NOMO-1 treated with dmso at 0.1 percent for 144 hours (cell line): Measurements from ENCODE around the gene TTC7B.

Experiments used
- DNase-seq: peaks from one replicate; lab custom pipeline; 2025; ENCODE audit not compliant: unreplicated experiment; lab: John Stamatoyannopoulos, UW

Gene TTC7B

DNA sequence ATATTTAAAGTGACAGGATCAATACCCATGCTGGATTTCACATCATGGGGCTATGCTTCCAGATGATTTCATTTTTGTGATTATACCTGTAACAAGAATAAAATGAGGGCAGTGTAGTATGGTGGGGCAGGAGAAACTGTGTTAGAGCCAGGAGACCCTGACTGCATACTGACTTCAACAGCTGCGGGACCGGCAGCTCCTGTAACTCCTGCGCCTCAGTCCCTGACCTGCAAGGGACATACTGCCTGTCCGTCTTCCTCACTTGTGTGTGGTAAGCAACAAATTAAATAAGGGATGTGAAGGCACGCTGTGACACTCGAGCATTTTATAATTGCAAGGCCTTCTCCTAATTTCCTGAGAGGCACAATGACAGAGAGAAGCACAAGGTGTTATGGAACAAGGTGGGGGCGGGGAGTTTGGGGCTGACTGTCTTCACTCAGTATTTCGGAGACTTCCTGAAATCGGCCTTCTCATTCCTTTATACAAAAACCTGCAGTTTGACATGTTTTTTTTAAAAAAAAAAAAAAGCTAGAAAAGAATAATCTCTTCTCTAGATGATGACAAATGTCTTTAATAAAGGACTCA is 164.2 kb downstream of the TTC7B start:
- no peak for DNase-seq

- no peak for DNase-seq
These were observed 164.9 kb downstream of the TTC7B start for GRCh38 chr14:90651271-90651804.

GRCh38 chr14:90649557-90650135 is 166.6 kb downstream of the TTC7B start:
- no peak for DNase-seq

- DNase-seq = no peak
These were observed 167.1 kb downstream of the TTC7B start for GRCh38 chr14:90649083-90649482.

- DNase-seq = no peak
These were observed 167.8 kb downstream of the TTC7B start for GRCh38 chr14:90648421-90648820.

GRCh38 chr14:90647473-90648005 is 168.7 kb downstream of the TTC7B start:
- DNase-seq = peak; percentile 76

GRCh38 chr14:90645842-90646443 is 170.3 kb downstream of the TTC7B start:
- no peak for DNase-seq

DNA sequence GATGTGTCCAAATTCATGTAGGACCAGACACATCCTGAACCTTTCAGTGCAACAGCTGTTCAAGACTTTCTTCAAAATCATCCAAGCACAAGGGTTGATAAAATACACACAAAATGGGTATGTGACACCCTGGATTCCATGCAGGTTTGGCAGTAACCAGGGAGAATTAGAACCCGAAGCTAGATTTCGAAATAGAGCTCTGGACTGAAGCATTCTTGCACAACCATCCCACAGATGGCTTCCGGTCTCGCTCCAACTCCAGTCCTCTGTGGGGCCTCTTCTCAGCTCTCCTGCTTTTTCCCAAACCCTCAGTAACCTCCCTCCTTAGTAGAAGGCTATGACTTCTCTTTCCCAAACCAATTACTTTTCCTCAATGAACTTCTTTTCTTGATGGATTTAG is 171.3 kb downstream of the TTC7B start:
- DNase-seq = peak; percentile 52

DNA sequence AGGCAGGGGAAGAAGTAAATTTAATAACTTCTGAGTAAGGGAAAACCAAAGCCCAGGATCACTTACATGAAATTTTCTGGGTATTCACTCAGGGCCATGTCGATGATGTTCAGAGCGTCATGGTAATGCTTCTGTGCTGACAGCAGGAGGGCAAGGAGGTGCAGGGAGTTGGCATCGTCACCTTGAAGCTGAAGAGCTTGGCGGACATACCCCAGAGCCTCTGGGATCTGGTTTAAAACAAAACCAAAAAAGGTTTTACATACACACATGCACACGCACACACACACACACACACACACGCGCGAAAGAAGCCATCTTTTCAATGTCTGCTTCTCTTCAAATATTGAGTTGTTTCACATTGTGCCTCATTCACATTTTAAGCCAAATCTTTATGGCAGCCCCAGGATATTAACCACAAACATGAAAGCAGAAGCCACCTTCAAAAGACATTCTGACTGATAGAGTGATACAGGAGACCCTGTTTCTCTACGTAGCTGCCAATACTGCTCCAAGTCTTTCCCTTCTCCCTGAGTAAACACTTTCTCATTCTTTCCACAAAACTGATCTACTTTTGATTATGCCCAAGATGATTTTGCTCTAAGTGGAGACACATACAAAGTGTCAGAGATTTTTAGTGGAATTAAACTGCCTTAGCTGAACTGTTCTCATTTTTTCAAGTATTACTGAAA is 172.1 kb downstream of the TTC7B start:
- no peak for DNase-seq

DNA sequence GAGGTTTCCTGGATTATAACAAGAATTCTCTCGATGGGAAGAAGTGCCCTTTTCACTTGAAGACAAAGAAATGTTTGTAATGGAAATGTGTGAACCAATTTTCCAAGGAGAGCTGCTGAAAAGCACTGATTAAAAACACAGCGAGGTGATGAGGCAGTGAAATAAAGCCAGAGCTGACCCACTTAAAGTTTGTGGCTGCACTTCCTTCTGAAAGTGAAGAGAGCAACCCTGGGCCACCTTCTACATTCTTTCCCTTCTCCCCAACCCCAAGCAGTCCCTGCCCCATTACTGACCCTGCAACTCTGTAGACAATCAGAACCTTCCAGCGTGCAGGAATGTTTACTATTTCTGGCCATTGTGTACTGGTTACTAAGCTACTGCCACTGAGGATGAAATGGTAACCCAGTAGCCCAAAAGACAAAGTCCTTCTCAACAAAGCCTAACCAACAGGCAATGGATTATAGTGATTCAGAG is 173.9 kb downstream of the TTC7B start:
- no peak for DNase-seq

- no peak for DNase-seq
These were observed 174.5 kb downstream of the TTC7B start for GRCh38 chr14:90641615-90642243.

DNA sequence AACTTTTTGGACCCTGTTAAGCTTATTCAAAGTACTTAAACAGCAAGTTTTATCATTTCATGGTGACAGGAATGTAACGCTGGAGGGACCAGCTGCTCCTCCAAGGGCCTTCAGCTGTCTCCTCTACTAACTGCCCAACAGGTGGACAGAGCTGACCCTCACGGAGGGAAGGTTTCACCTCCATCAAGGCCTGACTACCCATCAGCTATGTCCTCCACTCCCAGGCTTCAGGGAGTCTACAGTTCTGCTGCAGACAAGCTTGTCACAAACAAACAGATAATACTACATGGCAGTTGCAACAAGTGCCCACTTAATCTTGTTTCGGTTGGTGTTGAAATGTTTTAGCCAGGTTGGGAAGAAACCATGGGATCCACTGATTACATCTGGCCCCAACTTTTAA is 175.1 kb downstream of the TTC7B start:
- DNase-seq = no peak

DNA sequence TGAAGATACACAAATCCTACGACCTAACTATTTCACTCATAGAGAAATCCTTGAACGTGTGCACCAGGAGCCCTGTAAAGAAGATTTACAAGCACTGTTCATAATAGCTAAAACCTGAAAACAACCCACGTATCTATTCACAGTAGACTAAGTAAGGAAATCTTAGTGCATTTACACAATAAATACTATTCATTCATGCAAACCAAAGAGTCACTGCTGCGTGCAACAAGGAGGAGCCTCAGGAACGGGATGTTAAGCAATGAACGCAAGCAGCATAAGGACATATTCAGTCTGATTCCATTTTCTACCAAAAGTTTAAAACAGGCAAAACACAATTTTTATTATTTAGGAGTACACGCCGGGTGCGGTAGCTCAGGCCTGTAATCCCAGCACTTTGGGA is 176.6 kb downstream of the TTC7B start:
- no peak for DNase-seq

GRCh38 chr14:90632871-90633270 is 183.4 kb downstream of the TTC7B start:
- no peak for DNase-seq

GRCh38 chr14:90632451-90632850 is 183.8 kb downstream of the TTC7B start:
- DNase-seq = no peak

DNA sequence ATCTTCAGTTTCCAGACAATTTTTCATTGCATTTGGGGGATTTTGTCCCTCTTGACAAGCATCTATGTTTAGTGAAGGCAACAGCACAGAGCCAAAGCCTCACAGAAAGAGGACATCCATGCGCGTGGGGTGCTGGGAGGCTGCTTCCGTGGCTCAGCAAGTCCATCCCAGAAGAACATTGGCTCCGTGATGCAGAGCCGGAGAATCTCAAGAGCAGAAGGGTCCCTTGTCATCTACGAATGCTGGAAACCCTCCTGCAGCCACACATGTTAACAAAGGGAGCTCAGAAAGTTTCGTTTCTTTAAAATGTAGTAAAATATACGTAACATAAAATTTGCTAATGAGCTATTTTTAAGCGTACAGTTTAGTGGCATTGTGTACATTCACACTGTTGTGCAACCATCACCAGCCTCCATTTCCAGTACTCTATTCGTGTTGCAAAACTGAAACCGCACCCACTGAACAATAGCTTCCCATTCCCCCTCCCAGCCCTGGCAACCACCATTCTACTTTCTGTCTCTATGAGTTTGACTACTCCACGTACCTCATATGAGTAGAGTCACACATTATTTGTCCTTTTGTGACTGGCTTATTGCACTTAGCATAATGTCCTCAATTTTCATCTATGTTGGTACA is 185.9 kb downstream of the TTC7B start:
- peak; percentile 89 for DNase-seq

DNA sequence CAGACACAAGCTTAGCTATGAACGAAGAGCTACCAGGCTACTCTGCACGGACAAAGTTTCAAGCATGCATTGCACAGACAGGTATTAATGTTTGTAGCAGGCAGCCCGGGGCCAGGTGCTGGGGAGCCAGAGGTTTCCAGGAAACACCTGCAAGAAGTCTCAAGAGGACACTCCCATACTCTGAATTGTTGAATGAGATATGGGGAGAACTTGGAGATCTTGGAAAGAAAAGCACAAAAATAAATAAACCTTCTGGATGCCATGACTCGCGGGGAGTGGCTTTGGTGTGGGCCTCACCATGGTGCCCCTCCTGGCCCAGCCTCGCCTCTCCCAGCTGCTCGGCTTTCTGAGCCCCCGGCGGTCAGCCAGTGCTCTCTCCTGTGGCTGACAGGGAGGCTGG is 186.8 kb downstream of the TTC7B start:
- no peak for DNase-seq

DNA sequence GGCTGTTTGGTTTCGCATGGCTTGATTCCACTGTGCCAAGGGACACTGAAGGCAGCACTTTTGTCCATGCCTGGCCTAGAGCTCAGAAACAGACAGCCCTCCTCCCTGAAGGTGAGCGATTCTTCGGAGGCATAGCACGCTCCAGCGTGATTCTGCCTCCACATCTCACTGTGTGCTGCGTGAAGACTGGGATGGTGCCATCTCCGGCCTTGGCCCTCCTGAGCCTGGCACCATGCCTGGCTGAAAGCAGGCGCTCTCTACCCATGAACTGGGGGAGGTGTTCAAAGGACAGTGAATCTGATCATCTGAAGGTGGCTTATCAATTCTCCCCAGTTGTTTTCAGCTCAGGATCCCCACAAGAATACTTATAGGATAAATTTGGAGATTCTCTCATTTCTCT is 187.4 kb downstream of the TTC7B start:
- no peak for DNase-seq

- no peak for DNase-seq
These were observed 188.8 kb downstream of the TTC7B start for GRCh38 chr14:90627478-90627877.

- no peak for DNase-seq
These were observed 189.7 kb downstream of the TTC7B start for GRCh38 chr14:90626550-90626949.

DNA sequence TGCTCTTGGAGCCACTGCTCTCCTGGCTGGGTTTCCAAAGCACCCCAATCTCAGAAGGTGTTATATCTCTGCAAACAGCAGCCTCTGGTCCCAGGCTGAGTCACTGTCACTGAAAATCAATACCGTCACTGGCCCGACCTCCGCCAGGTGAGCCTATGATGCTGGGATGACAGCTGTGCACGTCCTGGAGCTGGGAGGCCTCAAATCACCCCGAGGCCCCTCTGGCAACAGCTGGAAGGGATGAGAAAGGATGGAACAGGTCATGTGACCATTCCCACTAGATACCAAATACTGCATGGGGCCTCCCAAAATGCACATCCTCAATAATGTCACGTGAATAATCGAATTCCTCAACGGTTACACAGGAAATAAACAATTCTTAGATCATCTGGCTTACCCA is 190.8 kb downstream of the TTC7B start:
- DNase-seq = no peak
